ENCODE results near the gene ADORA2A.

- TF ChIP-seq, protein P1, sequence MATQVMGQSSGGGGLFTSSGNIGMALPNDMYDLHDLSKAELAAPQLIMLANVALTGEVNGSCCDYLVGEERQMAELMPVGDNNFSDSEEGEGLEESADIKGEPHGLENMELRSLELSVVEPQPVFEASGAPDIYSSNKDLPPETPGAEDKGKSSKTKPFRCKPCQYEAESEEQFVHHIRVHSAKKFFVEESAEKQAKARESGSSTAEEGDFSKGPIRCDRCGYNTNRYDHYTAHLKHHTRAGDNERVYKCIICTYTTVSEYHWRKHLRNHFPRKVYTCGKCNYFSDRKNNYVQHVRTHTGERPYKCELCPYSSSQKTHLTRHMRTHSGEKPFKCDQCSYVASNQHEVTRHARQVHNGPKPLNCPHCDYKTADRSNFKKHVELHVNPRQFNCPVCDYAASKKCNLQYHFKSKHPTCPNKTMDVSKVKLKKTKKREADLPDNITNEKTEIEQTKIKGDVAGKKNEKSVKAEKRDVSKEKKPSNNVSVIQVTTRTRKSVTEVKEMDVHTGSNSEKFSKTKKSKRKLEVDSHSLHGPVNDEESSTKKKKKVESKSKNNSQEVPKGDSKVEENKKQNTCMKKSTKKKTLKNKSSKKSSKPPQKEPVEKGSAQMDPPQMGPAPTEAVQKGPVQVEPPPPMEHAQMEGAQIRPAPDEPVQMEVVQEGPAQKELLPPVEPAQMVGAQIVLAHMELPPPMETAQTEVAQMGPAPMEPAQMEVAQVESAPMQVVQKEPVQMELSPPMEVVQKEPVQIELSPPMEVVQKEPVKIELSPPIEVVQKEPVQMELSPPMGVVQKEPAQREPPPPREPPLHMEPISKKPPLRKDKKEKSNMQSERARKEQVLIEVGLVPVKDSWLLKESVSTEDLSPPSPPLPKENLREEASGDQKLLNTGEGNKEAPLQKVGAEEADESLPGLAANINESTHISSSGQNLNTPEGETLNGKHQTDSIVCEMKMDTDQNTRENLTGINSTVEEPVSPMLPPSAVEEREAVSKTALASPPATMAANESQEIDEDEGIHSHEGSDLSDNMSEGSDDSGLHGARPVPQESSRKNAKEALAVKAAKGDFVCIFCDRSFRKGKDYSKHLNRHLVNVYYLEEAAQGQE (IDR thresholded peaks at IDR 0.05; ENCODE audit: insufficient replicate concordance, low read depth), result no peak
- TF ChIP-seq CTCF (IDR thresholded peaks at IDR 0.05; ENCODE audit: insufficient read depth, low read length) (no peak), GABPA (IDR thresholded peaks at IDR 0.05; ENCODE audit: low read depth) (no peak)
Measured at GRCh38 chr22:24474221-24474620, 46.8 kb downstream of the ADORA2A start.

Data from HL-60 (cell line).